Measurements from ENCODE around the gene MYMK.

GRCh38 chr9:133493428-133493827 lies 31.3 kb downstream of the MYMK start:
- TF ChIP-seq YY1 (IDR thresholded peaks at IDR 0.05; ENCODE audit: insufficient read depth, insufficient read length) (no peak), ZNF274 (IDR thresholded peaks at IDR 0.05; ENCODE audit: low read depth, low read length) (no peak)

Data from NT2/D1 (cell line).